Mesothelial cell of epicardium (in vitro differentiated cells): Measurements from ENCODE around the gene CPSF3. TPM values are rescaled to one million over a fixed set of nuclear protein-coding genes. Genes with fewer than 3 reads are reported as not detected.

Experiments used
- DNase-seq, 2 experiments: peaks; one replicate each; pipeline ENCODE4 v3.0.0; 2021; ENCODE audit warnings: low spot score in 2 of 2; ENCODE audit not compliant: unreplicated experiment in 2 of 2
- H3K27ac Mint-ChIP-seq: 2 replicates; pipeline ENCODE4 v1.8.0; 2021; ENCODE audit warnings: mixed read lengths
- H3K27me3 Mint-ChIP-seq: 2 replicates; pipeline ENCODE4 v1.8.0; 2021; ENCODE audit warnings: low read depth, mixed read lengths
- H3K36me3 Mint-ChIP-seq: 2 replicates; pipeline ENCODE4 v1.8.0; 2021; ENCODE audit warnings: mixed read lengths
- H3K4me1 Mint-ChIP-seq: 2 replicates; pipeline ENCODE4 v1.8.0; 2021; ENCODE audit warnings: mixed read lengths
- H3K4me3 Mint-ChIP-seq: 2 replicates; pipeline ENCODE4 v1.8.0; 2021; ENCODE audit warnings: mild to moderate bottlenecking, moderate library complexity, mixed read lengths
- H3K9me3 Mint-ChIP-seq: 2 replicates; pipeline ENCODE4 v1.8.0; 2021; ENCODE audit warnings: mixed read lengths
- total RNA-seq: library from RNA; stranded (reverse); gene quantifications from 3 replicates; pipeline ENCODE4 v1.2.1, GENCODE V29; 2021
- TF ChIP-seq, protein P1 (sequence below): fragments of 200-600 bp; sonication (generic); IDR thresholded peaks from one replicate; pipeline ENCODE4 v1.5.0; 2021; ENCODE audit warnings: antibody characterized with exemption; ENCODE audit not compliant: unreplicated experiment

The CPSF3 gene
- total RNA-seq, 1 donor from 2014 or later: 45.1 TPM

DNA sequence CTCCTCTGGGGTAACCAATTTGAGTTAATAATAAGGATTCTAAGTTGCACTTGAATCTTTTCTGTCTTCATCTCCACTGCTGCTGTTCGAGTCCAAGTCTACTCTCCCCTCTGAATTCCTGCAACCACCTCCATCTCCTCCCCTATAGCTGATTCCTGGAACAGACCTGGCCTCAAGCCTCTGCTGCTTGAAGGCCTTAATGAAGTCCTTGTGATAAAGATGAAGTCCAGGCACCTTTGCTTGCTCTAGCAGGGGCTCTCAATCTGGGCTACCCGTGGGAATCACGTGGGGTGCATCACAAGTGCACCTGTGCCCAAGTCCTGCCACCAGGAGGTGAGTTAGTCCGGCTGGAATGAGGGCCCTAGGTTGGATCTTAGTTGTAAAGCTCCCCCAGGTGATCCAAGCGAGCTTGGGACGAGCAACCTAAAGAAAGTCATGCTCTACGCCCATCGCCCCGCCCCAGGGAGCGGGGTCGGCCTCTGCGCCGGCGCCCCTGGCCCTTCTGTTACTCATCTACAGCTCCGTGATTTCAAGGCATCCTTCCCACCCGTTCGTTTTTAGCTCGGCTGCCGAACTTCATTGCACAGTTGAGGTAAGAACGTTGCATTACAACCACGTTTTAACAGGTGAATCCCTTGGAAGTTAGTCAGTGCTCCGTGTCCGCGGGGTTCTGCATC lies 50.0 kb downstream of the CPSF3 start:
- H3K4me1 Mint-ChIP-seq: peaks cover 14% of the 10 kb centered on the region
- no peaks in the 10 kb centered on the region for H3K27me3 Mint-ChIP-seq
- no peak for DNase-seq
- H3K36me3 Mint-ChIP-seq: peaks cover 20% of the 10 kb centered on the region
- peak overlapping the region; percentile 69 for H3K4me3 Mint-ChIP-seq
- TF ChIP-seq, protein P1, sequence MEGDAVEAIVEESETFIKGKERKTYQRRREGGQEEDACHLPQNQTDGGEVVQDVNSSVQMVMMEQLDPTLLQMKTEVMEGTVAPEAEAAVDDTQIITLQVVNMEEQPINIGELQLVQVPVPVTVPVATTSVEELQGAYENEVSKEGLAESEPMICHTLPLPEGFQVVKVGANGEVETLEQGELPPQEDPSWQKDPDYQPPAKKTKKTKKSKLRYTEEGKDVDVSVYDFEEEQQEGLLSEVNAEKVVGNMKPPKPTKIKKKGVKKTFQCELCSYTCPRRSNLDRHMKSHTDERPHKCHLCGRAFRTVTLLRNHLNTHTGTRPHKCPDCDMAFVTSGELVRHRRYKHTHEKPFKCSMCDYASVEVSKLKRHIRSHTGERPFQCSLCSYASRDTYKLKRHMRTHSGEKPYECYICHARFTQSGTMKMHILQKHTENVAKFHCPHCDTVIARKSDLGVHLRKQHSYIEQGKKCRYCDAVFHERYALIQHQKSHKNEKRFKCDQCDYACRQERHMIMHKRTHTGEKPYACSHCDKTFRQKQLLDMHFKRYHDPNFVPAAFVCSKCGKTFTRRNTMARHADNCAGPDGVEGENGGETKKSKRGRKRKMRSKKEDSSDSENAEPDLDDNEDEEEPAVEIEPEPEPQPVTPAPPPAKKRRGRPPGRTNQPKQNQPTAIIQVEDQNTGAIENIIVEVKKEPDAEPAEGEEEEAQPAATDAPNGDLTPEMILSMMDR: no peak
- peak overlapping the region; percentile 25 for H3K27ac Mint-ChIP-seq
- H3K9me3 Mint-ChIP-seq: no peaks in the 10 kb centered on the region

DNA sequence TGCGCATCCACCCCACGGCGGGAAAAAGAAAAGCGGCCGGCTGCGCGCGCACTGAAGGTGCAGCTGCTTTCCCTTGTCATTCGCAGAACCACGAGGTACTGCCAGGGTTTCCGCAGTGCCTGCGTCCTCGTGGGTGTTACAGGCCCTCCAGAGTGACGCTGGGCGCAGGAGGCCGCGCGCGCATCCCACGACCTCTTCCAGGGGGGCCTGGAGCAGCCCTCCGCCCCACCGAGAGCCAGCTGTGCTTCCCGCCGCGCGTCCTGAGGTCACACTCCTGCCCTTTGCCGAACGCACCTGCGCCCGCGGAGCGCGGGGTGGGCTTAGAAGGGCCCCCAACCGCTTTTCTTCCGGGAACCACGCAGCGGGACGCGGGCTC lies 50.5 kb downstream of the CPSF3 start:
- Mint-ChIP-seq H3K4me3 (peak overlapping the region; percentile 69), H3K9me3 (no peaks in the 10 kb centered on the region), H3K27ac (no peak overlapping the region), H3K27me3 (no peaks in the 10 kb centered on the region), H3K4me1 (peaks cover 14% of the 10 kb centered on the region), H3K36me3 (peaks cover 20% of the 10 kb centered on the region)
- TF ChIP-seq, protein P1: no peak
- DNase-seq: peak in 1 of 2 experiments; percentile 47

DNA sequence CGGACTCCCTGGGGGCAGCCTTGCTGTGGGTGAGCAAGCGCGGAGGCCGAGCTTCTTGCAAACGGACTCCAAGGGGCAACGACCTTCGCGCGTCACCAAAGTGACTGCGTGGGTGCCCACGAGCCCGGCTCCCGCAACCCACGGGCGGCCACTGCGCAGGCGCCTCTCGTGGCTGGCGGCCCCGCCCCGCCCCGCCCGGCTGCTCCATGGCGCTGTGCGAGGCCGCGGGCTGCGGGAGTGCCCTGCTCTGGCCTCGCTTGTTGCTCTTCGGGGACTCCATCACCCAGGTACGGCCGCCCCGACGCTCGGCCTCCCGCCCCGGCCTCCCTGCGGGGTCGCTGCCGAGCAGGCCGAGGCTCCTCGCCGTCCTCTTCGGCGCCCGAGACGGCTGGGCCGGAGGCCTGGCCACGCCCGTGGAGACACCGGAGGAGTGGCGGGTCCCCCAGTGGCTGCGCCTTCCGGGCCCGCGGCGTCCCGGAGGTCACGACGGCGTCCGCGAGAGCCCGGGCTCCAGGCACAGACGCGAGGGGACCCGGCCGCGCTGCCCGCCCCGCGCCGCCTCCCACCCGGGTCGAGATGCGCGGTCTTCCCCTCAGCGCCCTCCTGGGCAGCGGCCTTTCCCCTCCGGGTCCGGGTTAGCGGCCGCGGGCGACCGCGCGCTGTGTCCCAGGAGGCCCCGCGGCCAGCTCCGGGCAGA lies 51.1 kb downstream of the CPSF3 start, which contains the start of gene IAH1:
TSS of gene IAH1 (plus strand) at position 191 of the 697 bp plus-strand sequence. CDS start at position 207, 16 bp downstream.
- Mint-ChIP-seq H3K27me3 (no peaks in the 10 kb centered on the region), H3K4me1 (peaks cover 14% of the 10 kb centered on the region), H3K9me3 (no peaks in the 10 kb centered on the region), H3K4me3 (peak within 1 kb of the TSS; percentile 70), H3K27ac (peak within 1 kb of the TSS; percentile 50), H3K36me3 (peaks cover 23% of the 10 kb centered on the region)
- TF ChIP-seq, protein P1: no peak
- peak; percentile 25 to 51 for DNase-seq

DNA sequence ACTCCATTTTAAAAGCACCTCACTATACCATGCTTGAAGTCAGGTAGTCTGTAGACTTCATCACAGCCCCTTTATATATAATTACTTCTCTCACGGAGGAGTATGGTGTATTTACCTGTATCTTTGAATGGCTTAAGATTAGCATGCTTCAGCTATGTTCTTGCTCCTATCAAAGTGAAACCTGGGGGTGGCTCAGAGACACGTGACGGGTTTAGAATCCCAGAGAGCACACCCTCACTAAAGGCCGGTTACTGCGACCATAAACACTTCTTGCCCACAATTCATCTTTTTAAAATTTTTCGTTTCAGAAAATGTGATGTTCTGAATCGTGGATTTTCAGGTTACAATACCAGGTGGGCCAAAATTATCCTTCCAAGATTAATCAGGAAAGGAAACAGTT lies 54.5 kb downstream of the CPSF3 start:
- Mint-ChIP-seq H3K27me3 (no peaks in the 10 kb centered on the region), H3K27ac (no peak overlapping the region), H3K9me3 (no peaks in the 10 kb centered on the region)

DNA sequence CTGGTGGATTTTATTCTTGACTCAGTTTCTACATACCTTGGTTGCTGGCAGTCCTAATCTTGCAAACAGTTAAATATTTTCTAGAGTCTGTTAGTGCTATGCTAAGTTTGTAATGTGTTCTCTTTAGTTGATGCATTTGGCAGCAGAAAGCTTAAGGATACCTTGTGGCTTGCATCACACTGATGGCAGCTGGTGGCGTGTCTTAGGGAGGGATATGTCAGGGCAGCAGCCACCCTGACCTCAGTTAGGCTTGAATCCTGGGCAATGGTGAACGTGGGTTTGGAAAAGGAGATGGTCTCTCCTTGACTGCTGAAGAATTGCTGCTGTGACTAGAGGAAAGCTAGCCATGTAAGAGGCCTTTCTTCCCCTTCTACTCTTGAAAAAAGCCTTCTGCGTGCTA lies 55.1 kb downstream of the CPSF3 start:
- no peaks in the 10 kb centered on the region for H3K9me3 Mint-ChIP-seq
- no peak for DNase-seq
- H3K4me1 Mint-ChIP-seq: peaks cover 14% of the 10 kb centered on the region
- TF ChIP-seq, protein P1: no peak
- no peaks in the 10 kb centered on the region for H3K27me3 Mint-ChIP-seq
- H3K4me3 Mint-ChIP-seq: no peak overlapping the region
- H3K36me3 Mint-ChIP-seq: peaks cover 16% of the 10 kb centered on the region
- no peak overlapping the region for H3K27ac Mint-ChIP-seq

More for the DNA sequence above, 54.5 kb downstream of the CPSF3 start:
- no peak overlapping the region for H3K4me3 Mint-ChIP-seq
- H3K36me3 Mint-ChIP-seq: peaks cover 21% of the 10 kb centered on the region
- peaks cover 14% of the 10 kb centered on the region for H3K4me1 Mint-ChIP-seq
- no peak for DNase-seq
- TF ChIP-seq, protein P1: no peak
